ENCODE measurements around the gene PHF14.

GRCh38 chr7:10931161-10931560 lies 42.5 kb upstream of the PHF14 start:
- TF ChIP-seq CTCF (IDR thresholded peaks at IDR 0.05) (no peak), POLR2A (IDR thresholded peaks at IDR 0.05) (no peak)
